Fibroblast of peridontal ligament (primary cell): ENCODE data around the gene ANKRD45.
A peak's percentile ranks its signal among the peaks of the same experiment; 100 is the strongest.
"Not testable (repeated sequence)": the region's sequence is repeated elsewhere in the genome, so short reads cannot be mapped to it uniquely, and the experiment has no call there.

Experiments
- DNase-seq: peaks from one replicate; pipeline ENCODE4 v3.0.0-alpha.2; 2010; ENCODE audit errors: extremely low read depth

The ANKRD45 gene

GRCh38 chr1:173642450-173643139 lies 27.1 kb downstream of the ANKRD45 start:
- peak; percentile 34 for DNase-seq

- DNase-seq = no peak
These were observed 30.5 kb downstream of the ANKRD45 start for GRCh38 chr1:173639102-173639501.

- no peak for DNase-seq
These were observed 31.3 kb downstream of the ANKRD45 start for GRCh38 chr1:173638043-173639021.

- not testable (repeated sequence) for DNase-seq
These were observed 32.2 kb downstream of the ANKRD45 start for GRCh38 chr1:173637236-173638042.

- no peak for DNase-seq
These were observed 34.5 kb downstream of the ANKRD45 start, which contains the start of gene TEX50 for GRCh38 chr1:173635116-173635515. Gene TEX50 (plus strand): TSS chr1:173635338. CDS start chr1:173635522, 184 bp downstream.

- no peak for DNase-seq
These were observed 40.8 kb downstream of the ANKRD45 start for GRCh38 chr1:173628888-173629287.

- no peak for DNase-seq
These were observed 42.4 kb downstream of the ANKRD45 start for GRCh38 chr1:173627269-173627668.

GRCh38 chr1:173616859-173617258 lies 52.8 kb downstream of the ANKRD45 start:
- no peak for DNase-seq

GRCh38 chr1:173613086-173613485 lies 56.6 kb downstream of the ANKRD45 start:
- not testable (repeated sequence) for DNase-seq

GRCh38 chr1:173608503-173609216 lies 61.0 kb downstream of the ANKRD45 start:
- DNase-seq = no peak

GRCh38 chr1:173603056-173603591 lies 66.5 kb downstream of the ANKRD45 start, which contains the start of gene SLC9C2:
Gene SLC9C2 (minus strand): TSS chr1:173603072. CDS start chr1:173601776, 1,296 bp downstream.
- DNase-seq = peak; percentile 7

GRCh38 chr1:173601588-173601987 lies 68.1 kb downstream of the ANKRD45 start:
- DNase-seq = no peak

GRCh38 chr1:173596097-173596825 lies 73.4 kb downstream of the ANKRD45 start:
- DNase-seq = no peak

- DNase-seq = not testable (repeated sequence)
These were observed 78.5 kb downstream of the ANKRD45 start for GRCh38 chr1:173591138-173591537.

- DNase-seq = no peak
These were observed 79.1 kb downstream of the ANKRD45 start for GRCh38 chr1:173590557-173590956.

GRCh38 chr1:173581383-173582079 lies 88.1 kb downstream of the ANKRD45 start:
- DNase-seq = no peak

- DNase-seq = no peak
These were observed 89.0 kb downstream of the ANKRD45 start for GRCh38 chr1:173580658-173581057.

- no peak for DNase-seq
These were observed 89.6 kb downstream of the ANKRD45 start for GRCh38 chr1:173580071-173580470.

- DNase-seq = no peak
These were observed 96.1 kb downstream of the ANKRD45 start for GRCh38 chr1:173573596-173573995.
